GM18498 (cell line): Measurements from ENCODE around the gene ASB13.

Experiments
- ATAC-seq: cut with Tn5 transposase; IDR thresholded peaks from one replicate; pipeline ENCODE4 v1.9.1; 2021; ENCODE audit warnings: mild to moderate bottlenecking, moderate library complexity; ENCODE audit not compliant: unreplicated experiment

ASB13 gene

DNA sequence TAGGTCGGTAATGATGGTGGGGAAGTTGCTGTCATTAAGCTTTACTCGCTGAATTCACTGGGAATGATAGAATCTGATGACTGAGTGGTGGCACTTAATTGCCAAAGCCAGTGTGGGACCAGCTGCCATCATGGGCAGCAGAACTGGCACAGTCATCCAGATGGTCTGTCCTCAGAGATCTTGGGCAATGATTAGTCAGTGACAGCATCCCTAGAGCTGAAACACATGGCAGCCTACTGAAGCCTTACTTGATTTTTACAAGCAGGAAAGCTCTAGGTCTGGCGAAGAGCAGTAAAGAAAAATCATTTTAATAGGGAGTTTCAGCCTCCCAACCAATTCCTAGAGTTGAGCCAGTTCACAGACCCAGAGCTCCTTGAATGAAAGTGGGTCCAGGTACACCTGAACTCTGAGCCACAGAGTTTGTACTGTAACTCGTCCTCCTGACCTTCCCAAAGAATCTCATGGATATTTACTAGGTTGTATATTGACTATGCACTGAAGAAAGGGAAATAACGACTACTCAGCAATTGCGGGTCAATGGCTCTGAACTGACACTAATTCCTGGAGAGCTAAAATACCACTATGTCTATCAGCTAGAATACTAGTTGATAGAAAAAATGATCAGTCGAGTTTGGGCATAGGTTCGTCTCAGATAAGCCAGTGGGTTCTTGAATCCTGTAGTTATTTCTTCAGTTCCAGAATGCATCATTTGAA is 4.4 kb upstream of the ASB13 start:
- ATAC-seq: no peak

- no peak for ATAC-seq
Measured at GRCh38 chr10:5669604-5670003, 3.2 kb upstream of the ASB13 start.

DNA sequence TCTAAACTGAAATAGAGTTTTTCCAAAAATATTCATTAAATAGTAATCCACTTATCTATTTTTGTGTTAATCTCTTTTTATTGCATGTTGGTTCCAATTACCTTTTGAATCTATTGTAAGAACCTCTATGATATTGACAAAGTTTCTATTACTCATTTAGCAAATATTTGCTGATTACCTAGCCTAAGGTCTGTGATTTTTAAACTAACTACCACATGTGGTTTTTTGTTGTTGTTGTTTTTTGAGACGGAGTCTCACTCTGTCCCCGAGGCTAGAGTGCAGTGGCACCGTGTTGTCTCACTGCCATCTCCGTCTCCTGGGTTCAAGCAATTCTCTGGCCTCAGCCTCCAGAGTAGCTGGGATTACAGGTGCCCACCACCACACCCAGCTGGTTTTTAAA is 2.0 kb upstream of the ASB13 start:
- no peak for ATAC-seq

- ATAC-seq: no peak
Measured at GRCh38 chr10:5666841-5667630, 641 bp upstream of the ASB13 start.

DNA sequence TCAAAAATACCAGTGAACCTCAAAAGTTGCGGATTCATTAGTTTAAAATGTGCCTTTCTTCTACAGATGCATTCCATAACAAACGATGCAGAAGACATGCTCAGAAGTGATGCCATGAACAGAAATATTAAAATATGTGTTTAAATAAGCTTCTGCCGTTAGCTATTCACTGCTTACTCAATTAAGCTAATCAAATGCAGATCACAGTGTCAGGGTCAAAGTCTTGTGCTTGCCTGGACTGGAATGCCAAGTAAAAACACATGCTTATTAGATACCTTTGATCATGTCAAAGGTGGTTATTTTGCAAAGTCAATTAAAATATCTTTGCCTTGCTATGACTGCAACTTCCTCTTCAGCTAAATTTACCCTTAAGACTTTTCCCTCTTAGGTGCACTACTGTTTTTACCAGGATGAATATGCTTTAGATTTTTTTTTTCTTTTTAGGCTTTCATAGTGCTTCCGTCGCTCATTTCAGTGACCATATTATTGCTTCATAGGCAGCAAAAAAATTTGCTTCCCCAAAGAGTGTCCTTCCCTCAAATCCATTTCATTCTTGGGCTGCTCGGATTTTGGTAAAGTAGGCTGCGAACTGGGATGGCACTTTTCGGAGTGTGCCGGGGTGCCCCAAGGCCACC is 905 bp downstream of the ASB13 start:
- no peak for ATAC-seq

DNA sequence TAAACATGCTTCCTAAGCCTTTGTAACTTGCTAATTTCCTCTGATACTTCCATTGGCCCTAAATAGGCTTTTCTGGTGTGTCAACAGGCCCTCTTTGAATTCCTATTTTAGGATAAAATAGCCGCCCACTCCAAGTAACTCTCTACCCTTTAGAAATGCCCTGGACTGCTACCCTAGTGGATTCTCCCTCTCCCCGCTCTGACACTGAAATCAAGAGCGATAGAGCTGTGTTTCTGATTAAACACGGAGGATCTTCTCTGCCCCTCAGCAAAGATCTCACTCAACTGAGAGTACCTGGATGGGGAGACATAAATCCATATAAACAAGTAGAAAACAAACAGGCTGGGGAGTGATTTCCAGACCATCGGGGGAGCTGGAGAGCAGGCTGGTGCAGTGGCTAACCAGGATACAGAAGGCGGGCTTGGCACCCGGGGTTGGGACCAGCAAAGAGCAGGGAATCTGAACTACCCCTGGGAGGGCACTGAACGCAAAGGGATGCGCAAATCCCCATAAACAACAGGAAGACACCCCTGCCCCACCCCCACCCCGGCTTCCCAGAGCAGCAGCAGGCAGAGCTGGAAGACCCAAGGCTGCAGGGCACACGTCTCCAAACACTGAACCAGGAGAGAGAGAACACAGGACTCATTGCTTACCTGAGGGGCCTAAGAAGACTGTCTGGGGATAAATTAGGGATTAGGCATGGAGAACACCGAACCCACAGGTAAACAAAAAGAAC is 2.5 kb downstream of the ASB13 start:
- ATAC-seq: no peak

DNA sequence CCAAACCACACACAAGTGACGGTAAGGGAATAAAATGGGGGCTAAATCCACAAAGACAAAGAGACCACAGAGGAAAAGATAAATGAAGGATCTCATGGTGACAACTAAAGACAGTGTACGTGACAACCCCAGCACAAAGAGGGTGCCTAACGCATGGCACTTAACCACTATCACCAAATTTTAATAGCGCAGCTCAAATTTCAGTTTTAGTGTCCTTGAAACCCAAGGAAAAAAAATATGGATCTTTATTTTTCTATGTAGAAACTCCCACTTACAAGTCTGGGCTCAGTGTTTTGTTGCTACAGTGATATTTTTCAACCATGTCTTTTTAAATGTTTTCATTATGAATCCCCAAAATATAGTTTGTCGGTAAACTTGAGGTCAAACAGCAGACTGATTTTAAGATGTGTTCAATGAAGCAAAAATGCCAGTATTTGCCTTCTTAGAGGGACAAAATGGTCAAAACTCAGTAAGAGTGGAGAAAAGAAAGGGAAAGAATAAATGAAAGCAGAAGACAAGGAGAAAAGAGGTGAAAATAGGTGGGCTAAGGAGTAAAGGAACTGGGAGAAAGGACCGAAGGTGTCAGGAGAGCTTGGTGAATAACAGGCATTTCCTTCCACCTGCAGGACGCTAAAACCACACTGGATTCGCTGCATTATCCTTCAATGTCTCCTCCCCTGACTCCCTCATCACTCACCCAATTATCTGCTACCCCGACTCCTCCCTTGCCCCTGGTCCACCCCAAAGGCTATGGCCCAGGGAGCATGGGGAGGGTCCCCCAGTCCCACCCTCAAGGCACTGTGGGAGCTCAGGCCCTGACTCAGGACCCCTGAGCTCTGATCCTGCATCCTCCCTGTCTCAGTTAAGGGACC is 3.5 kb downstream of the ASB13 start:
- no peak for ATAC-seq

DNA sequence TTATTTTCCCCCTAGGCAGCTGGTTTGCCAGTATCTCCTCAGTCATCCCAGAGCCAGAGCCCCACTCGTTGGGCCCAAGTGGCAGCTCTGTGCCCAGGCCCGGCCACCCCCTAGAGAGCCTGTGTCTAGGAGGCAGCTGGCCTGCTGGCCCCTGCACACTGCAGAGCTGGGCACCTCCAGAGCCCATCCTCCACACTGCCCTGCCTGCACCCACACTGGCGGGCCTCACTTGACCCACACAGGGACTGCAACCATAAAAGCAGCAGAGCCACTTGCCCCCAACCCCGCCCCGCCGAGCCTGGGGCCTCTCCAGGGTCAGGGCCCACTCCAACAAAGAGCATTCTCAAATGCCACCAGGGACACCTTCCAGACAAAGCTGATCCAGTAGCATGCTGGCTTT is 5.4 kb downstream of the ASB13 start:
- no peak for ATAC-seq

DNA sequence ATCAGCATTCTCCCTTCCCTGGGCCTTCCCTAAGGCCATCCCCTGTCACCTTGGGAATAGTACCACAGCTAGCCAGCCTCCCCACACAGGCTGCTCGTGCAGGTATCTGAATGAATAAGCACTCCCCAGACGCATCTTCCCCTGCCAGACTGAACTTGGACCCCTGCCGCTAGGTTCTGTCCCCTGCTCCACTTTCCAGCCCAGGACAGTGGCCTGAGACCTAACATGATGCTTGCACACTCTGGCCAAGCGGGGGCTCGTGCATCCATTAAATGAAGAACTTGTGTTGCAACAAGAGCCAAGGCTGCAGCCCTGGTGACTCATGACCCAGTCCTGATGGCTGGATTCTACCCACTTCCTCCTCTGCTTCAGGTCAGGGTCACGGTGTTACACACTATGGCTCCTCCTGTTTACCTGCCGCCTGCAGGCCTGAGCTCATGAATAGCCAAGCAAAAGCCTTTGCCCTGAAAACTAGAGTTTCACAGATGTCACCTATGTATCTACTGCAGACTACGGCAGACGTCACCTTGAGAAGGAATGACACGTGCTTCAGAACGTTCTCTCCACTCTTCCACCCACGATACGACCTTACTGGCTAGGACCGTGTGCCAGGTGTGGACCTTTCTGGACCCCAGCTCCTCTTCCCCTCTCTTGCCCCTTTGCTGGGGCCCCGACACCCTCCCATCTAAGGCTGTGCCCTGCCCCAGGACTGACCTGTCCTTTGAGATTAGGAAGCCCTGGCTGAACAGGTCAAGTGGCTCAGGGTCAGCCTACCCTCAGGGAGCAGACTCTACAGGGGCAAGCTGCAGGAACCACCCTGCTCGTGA is 6.5 kb downstream of the ASB13 start:
- peak; percentile 58 for ATAC-seq

GRCh38 chr10:5658871-5659618 is 7.3 kb downstream of the ASB13 start:
- no peak for ATAC-seq

DNA sequence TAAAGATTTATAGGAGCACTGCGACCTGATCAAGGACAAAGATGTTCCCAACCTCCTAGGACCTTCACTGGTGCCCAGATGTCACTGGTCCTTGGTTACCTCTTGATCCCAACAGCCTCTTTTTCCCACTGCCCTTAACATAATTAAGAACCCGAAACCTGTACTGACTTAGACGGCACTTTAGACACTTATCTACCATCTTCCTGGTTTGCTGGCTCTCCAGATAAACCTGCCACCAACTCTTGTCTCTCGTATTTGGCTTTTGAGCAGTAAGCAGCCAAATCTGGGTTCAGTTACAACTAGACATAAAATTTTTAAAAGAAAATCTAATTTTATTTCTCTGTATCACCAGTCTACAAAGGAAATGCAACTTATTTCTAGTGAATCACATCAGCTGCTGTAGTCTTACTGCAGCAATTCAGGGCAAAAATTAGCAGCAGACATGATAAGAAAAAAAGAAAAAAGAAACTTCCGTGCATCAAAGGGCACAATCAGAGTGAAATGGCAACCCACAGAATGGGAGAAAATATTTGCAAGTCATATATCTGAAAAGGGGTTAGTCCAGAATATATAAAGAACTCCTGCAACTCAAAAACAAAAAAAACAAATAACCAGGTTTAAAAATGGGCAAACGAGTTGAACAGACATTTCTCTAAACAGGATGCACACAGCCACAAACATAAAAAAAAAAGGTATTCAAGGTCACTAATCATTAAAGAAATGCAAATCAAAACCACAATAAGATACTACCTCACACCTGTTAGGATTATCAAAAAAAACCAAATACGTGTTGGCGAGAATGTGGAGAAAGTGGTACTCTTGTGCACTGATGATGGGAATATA is 9.4 kb downstream of the ASB13 start:
- no peak for ATAC-seq

DNA sequence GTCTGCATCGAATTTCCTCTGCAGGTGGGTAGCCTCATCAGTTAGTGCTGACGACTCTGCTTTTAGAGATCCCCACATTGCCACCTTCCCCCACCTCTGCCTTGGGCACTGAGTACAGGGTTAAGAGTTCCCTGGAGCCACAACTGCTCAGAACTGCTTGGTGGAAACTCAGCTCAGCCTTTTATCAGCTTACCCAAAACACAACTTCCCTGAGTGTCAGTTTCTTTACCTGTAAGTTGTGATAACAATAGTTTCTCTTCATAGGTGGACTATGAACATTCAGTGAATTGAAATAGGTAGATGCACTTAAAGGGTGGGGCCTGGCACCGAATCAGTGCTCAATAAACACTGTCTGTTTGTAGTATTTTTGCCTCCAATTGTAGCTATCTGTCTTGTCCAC is 11.3 kb downstream of the ASB13 start:
- no peak for ATAC-seq

DNA sequence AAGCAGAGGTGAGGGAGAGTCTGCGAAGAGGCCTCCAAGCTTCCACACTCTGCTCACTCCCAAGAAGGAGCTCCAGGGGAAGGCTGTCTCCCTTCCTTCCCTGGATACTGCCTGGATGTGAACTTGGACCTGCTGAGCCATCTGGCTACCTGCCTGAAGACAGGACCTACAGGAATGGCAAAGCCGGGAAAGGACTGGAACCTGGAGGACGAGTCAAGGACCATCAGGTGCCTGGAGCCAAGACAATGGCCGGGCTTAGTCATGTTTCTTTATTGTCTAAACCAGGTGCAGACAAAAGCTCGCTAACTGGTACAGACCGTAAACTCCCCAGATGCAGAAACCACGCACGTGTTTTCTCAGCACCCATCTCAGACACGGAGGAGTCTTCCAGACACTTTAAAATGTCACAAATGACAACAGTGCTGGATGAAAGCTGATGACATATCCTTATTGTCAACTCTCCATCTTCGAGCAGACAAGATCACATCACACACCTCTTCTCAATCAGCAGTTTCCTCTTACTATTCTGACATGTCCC is 12.1 kb downstream of the ASB13 start:
- ATAC-seq: no peak

- no peak for ATAC-seq
Measured at GRCh38 chr10:5652746-5653145, 13.6 kb downstream of the ASB13 start.

GRCh38 chr10:5651388-5651764 is 15.0 kb downstream of the ASB13 start:
- ATAC-seq: no peak

DNA sequence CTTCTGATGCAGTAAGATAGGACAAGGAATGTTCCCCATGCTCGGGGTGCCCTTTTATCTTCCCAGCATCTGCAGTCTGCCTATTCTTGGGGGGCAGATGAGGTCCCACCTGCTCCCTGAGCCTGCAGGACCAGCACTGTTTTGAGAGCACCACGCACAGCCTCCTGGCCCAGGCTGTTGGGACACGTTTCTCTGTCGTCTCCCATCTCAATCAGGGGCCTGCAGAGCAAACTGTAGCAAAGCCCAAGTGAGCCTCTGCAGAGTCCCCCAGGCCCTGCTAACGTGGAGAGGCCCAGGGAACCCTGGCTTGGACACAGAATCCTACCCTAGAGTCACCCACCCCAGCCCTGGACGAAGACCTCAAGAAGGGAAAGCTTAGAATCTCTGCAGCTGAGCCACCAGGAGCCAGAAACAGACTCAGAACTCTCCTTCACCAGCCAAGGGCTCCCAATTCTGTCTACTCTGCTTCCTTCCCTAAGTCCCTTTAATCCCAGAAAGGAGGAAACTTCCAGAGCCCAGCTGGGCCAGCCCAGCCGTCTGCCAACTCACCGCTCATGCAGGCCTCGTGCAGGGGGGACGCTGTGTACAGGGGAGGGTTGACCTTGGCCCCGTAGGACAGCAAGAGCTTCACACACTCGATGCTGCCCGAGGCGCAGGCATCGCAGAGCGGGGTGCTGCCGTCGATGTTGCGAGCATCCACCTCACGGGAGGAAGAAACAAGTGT is 15.6 kb downstream of the ASB13 start:
- ATAC-seq: no peak

DNA sequence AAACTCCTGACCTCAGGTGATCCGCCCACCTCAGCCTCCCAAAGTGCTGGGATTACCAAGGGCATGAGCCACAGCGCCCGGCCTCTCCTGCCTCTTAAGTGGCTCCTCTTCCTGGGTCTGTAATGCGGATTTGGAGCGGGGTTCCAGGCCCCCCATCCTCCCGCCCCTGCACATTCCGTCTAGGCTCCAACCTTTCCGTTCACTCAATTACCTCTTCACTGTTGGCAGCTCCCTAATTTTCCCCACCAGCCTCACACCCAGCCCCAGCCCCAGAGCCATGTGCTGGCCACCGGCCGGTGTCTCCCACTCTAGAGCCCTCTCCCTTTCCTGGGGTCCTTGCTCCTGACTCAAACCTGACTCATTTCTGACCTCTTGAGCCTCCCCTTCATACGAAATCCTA is 16.6 kb downstream of the ASB13 start:
- no peak for ATAC-seq
